Progenitor cell of endocrine pancreas (in vitro differentiated cells): ENCODE measurements around the gene RHOT1. TPM values are rescaled to one million over a fixed set of nuclear protein-coding genes. Genes with fewer than 3 reads are reported as not detected.
"Not testable (repeated sequence)": the region's sequence is repeated elsewhere in the genome, so short reads cannot be mapped to it uniquely, and the experiment has no call there.

Source experiments
- DNase-seq: peaks from one replicate; pipeline ENCODE4 v3.0.0; 2021; ENCODE audit warnings: low spot score; ENCODE audit not compliant: unreplicated experiment
- H3K27ac Mint-ChIP-seq: 2 replicates; pipeline ENCODE4 v1.8.0; 2021; ENCODE audit warnings: mild to moderate bottlenecking, moderate library complexity, mixed read lengths
- H3K27me3 Mint-ChIP-seq: 2 replicates; pipeline ENCODE4 v1.8.0; 2021; ENCODE audit warnings: mixed read lengths
- H3K36me3 Mint-ChIP-seq: 2 replicates; pipeline ENCODE4 v1.8.0; 2022; ENCODE audit warnings: mixed read lengths; ENCODE audit not compliant: insufficient read depth
- H3K4me1 Mint-ChIP-seq: 2 replicates; pipeline ENCODE4 v1.8.0; 2021; ENCODE audit warnings: low read depth, mixed read lengths
- H3K4me3 Mint-ChIP-seq: 2 replicates; pipeline ENCODE4 v1.8.0; 2021; ENCODE audit warnings: low read depth, mild to moderate bottlenecking, moderate library complexity, mixed read lengths
- H3K9me3 Mint-ChIP-seq: 2 replicates; pipeline ENCODE4 v1.8.0; 2021; ENCODE audit warnings: low read depth, mixed read lengths
- total RNA-seq: library from RNA; stranded (reverse); gene quantifications from 2 replicates; pipeline ENCODE4 v1.2.1, GENCODE V29; 2021
- TF ChIP-seq, protein P1 (sequence below): fragments of 200-600 bp; sonication (generic); IDR thresholded peaks from one replicate; pipeline ENCODE4 v1.5.0; 2021; ENCODE audit warnings: antibody characterized with exemption, mild to moderate bottlenecking; ENCODE audit not compliant: unreplicated experiment

RHOT1 gene
- total RNA-seq, 1 donor from 2014 or later, result 33.1 TPM

DNA sequence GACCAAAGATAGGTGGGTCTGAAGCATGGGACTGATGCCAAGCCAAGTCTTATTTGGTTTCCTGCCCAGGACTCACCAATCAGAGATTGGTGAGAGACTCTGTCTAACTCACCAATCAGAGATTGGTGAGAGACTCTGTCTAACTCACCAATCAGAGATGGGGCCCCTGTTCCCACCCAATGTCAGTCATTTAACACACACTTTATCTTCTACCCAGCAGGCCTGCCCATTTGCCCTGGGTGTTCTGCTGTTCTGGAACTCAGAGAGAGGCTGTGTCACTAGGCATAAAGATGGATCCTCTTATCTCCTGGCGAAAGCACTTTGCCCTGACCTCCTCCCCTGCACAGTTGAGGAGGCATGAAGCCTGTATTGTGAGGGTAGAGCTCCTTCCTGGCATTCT lies 5.4 kb upstream of the RHOT1 start:
- no peak for DNase-seq
- H3K9me3 Mint-ChIP-seq, result peaks cover 5% of the 10 kb centered on the region
- no peaks in the 10 kb centered on the region for H3K36me3 Mint-ChIP-seq
- H3K27me3 Mint-ChIP-seq, result no peaks in the 10 kb centered on the region
- H3K4me3 Mint-ChIP-seq, result no peak overlapping the region
- no peaks in the 10 kb centered on the region for H3K4me1 Mint-ChIP-seq
- no peak overlapping the region for H3K27ac Mint-ChIP-seq
- TF ChIP-seq, protein P1, sequence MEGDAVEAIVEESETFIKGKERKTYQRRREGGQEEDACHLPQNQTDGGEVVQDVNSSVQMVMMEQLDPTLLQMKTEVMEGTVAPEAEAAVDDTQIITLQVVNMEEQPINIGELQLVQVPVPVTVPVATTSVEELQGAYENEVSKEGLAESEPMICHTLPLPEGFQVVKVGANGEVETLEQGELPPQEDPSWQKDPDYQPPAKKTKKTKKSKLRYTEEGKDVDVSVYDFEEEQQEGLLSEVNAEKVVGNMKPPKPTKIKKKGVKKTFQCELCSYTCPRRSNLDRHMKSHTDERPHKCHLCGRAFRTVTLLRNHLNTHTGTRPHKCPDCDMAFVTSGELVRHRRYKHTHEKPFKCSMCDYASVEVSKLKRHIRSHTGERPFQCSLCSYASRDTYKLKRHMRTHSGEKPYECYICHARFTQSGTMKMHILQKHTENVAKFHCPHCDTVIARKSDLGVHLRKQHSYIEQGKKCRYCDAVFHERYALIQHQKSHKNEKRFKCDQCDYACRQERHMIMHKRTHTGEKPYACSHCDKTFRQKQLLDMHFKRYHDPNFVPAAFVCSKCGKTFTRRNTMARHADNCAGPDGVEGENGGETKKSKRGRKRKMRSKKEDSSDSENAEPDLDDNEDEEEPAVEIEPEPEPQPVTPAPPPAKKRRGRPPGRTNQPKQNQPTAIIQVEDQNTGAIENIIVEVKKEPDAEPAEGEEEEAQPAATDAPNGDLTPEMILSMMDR, result no peak

GRCh38 chr17:32139504-32139903 lies 2.8 kb upstream of the RHOT1 start:
- H3K36me3 Mint-ChIP-seq, H3K27ac Mint-ChIP-seq, H3K27me3 Mint-ChIP-seq, H3K9me3 Mint-ChIP-seq, H3K4me3 Mint-ChIP-seq, DNase-seq: not testable (repeated sequence)
- peaks cover 10% of the 10 kb centered on the region for H3K4me1 Mint-ChIP-seq

- TF ChIP-seq, protein P1, result no peak
- no peak for DNase-seq
- H3K27ac Mint-ChIP-seq, result no peak overlapping the region
These were observed 1.0 kb upstream of the RHOT1 start for GRCh38 chr17:32141258-32141657.

DNA sequence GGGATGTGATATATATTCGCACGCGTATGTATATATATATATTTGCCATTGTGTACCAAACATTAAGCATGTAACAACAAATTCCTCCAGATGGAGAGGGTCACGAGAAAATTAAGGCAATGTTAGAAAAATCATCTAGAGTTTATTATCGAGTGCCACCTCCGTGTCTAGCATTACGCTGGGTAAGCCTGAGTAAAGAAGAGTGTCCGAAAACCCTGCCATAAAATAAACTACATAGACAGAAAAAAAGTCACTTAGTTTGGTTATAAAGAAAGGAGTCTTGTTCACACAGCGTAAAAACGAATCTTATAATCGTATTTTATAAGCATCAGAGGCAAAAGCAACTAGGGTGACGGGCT lies 644 bp upstream of the RHOT1 start:
- peaks cover 10% of the 10 kb centered on the region for H3K4me1 Mint-ChIP-seq
- no peaks in the 10 kb centered on the region for H3K27me3 Mint-ChIP-seq
- DNase-seq, result no peak
- H3K4me3 Mint-ChIP-seq, result peak overlapping the region; percentile 75
- H3K27ac Mint-ChIP-seq, result peak overlapping the region; percentile 95
- TF ChIP-seq, protein P1, result no peak
- no peaks in the 10 kb centered on the region for H3K36me3 Mint-ChIP-seq
- H3K9me3 Mint-ChIP-seq, result no peaks in the 10 kb centered on the region

More at GRCh38 chr17:32141258-32141657, 1.0 kb upstream of the RHOT1 start:
- Mint-ChIP-seq H3K36me3 (no peaks in the 10 kb centered on the region), H3K9me3 (no peaks in the 10 kb centered on the region), H3K4me1 (peaks cover 10% of the 10 kb centered on the region), H3K4me3 (peak overlapping the region; percentile 75), H3K27me3 (no peaks in the 10 kb centered on the region)

DNA sequence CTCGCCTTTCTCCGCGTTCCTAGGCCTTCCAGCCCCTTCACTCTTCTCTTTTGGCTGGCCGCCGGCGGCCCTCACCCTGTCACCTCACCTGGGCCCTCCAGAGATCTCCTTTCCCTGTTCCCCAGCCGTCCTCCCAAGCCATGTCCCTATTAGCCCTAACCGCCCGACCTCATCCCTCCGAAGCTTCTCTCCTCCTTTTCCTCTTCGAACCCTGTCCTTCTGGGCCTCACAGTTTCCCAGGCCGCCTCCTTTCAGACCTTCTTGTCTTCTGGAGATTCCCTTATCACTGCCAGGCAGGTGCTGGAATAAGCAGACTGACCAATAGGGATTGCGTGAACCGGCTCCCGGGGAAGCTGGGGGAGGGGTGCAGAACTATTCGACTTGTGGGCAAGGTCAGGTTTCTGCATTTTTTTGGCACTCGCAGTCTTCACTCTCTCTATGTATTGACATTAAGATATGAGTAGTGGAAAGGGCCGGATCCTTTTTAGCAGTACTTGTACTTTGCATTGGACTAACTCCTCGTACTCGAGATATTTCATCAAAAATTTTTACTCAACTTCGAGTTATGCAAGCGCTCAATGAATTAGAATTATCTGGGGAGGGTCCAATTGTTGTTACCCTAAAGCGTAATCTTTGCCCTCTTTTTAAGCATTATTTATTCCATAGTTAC lies 690 bp downstream of the RHOT1 start:
- Mint-ChIP-seq H3K27ac (peak overlapping the region; percentile 98), H3K36me3 (no peaks in the 10 kb centered on the region), H3K27me3 (no peaks in the 10 kb centered on the region), H3K9me3 (no peaks in the 10 kb centered on the region), H3K4me1 (peaks cover 10% of the 10 kb centered on the region), H3K4me3 (peak overlapping the region; percentile 100)
- TF ChIP-seq, protein P1, result no peak
- DNase-seq, result peak; percentile 54

DNA sequence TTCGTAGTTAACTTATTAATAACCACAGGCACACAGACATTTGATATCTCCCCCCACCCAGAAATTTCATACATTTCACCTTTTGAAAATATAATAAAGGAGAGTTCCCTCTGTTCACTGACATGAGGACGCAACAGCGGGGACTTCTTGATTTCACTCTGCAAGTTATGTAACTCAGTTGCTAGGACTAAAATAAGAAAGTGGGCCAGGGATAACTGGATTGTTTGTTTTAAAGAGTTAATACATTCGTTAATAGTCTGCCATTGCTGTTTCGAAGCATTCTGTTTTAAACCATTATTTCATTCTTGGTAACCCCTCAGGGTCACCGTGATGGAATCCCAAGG lies 1.2 kb downstream of the RHOT1 start:
- H3K36me3 Mint-ChIP-seq, result no peaks in the 10 kb centered on the region
- no peak for DNase-seq
- H3K4me3 Mint-ChIP-seq, result peak overlapping the region; percentile 100
- peaks cover 10% of the 10 kb centered on the region for H3K4me1 Mint-ChIP-seq
- H3K9me3 Mint-ChIP-seq, result no peaks in the 10 kb centered on the region
- peak overlapping the region; percentile 98 for H3K27ac Mint-ChIP-seq
- TF ChIP-seq, protein P1, result no peak
- H3K27me3 Mint-ChIP-seq, result no peaks in the 10 kb centered on the region

DNA sequence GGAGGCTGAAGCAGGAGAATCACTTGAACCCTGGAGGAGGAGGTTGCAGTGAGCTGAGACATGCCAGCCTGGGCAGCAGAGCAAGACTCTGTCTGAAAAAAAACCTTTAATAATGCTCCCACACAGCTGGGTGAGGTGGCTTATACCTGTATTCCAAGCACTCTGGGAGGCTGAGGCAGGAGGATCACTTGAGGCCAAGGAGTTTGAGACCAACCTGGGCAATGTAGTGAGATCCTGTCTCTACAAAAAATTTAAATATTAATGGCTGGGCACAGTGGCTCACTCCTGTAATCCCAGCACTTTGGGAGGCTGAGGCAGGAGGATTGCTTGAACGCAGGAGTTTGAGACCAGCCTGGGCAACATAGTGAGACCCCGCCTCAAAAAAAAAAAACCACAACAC lies 2.1 kb downstream of the RHOT1 start:
- H3K27ac Mint-ChIP-seq, H3K27me3 Mint-ChIP-seq, H3K4me3 Mint-ChIP-seq, H3K36me3 Mint-ChIP-seq, DNase-seq, H3K9me3 Mint-ChIP-seq: not testable (repeated sequence)
- peaks cover 10% of the 10 kb centered on the region for H3K4me1 Mint-ChIP-seq
